K562 (cell line): Measurements from ENCODE around the gene DDAH2. TPM values are rescaled to one million over a fixed set of nuclear protein-coding genes. Genes with fewer than 3 reads are reported as not detected.
A peak's percentile ranks its signal among the peaks of the same experiment; 100 is the strongest.

Experiments
- BMI1 ChIP-seq: fragments of 150-350 bp; IDR thresholded peaks from 2 replicates; pipeline ENCODE4 v1.6.1; 2014; ENCODE audit warnings: low read length
- DIDO1 ChIP-seq: fragments of 450-650 bp; IDR thresholded peaks from 2 replicates; pipeline ENCODE4 v1.6.1; 2016; ENCODE audit warnings: low read depth, missing biosample characterization, missing genetic modification characterization
- E2F3 ChIP-seq: fragments of 250-450 bp; sonication (Bioruptor Pico); IDR thresholded peaks from 2 replicates; pipeline ENCODE4 v1.4.0; 2020; ENCODE audit warnings: mild to moderate bottlenecking
- MXI1 ChIP-seq: IDR thresholded peaks from 2 replicates; pipeline ENCODE4 v1.6.1; 2011; ENCODE audit warnings: low read depth, mild to moderate bottlenecking, improper control_type of control experiment, low read length
- NCOA2 ChIP-seq, 2 experiments: fragments of 450-650 bp; IDR thresholded peaks; 2 replicates each; pipeline ENCODE4 v1.6.1; 2018; ENCODE audit warnings: mild to moderate bottlenecking in 2 of 2, moderate library complexity in 1 of 2; ENCODE audit not compliant: partially characterized antibody in 2 of 2
- NFE2 ChIP-seq: IDR thresholded peaks from 2 replicates; pipeline ENCODE4 v1.6.1; 2014; ENCODE audit warnings: antibody characterized with exemption, low read depth
- PYGO2 ChIP-seq: fragments of 450-650 bp; IDR thresholded peaks from 2 replicates; pipeline ENCODE4 v1.6.1; 2016; ENCODE audit warnings: mild to moderate bottlenecking, missing genetic modification characterization, moderate library complexity, missing compliant biosample characterization
- SAFB ChIP-seq: fragments of 200-400 bp; formaldehyde crosslinking; IDR thresholded peaks from 2 replicates; pipeline ENCODE4 v1.6.1; 2017; ENCODE audit warnings: low read depth, low read length, borderline replicate concordance
- TCF7L2 ChIP-seq: fragments of 150-350 bp; IDR thresholded peaks from 2 replicates; pipeline ENCODE4 v1.6.1; 2016; ENCODE audit warnings: low read depth, mild to moderate bottlenecking, low read length, moderate library complexity
- TCFL5 ChIP-seq: fragments of 250-450 bp; sonication (Bioruptor Pico); conservative IDR thresholded peaks from 2 replicates; pipeline ENCODE4 v1.6.1; 2021; ENCODE audit warnings: mild to moderate bottlenecking, moderate library complexity, matching md5 sums
- TFAM ChIP-seq: fragments of 250-450 bp; sonication (Bioruptor Pico); conservative IDR thresholded peaks from 2 replicates; pipeline ENCODE4 v1.5.0; 2021; ENCODE audit warnings: mild to moderate bottlenecking, moderate library complexity
- TOE1 ChIP-seq, 2 experiments: fragments of 450-650 bp in 1 of 2; sonication (generic) in 1 of 2; formaldehyde crosslinking in 1 of 2; IDR thresholded peaks; 2 replicates each; pipeline versions ENCODE4 v1.7.1 to v1.8.0; 2016 to 2022; ENCODE audit warnings: borderline replicate concordance in 2 of 2, mild to moderate bottlenecking in 2 of 2, antibody characterized with exemption in 1 of 2, inconsistent platforms in 1 of 2, low read depth in 1 of 2, missing genetic modification reagents in 1 of 2, moderate library complexity in 1 of 2
- ZKSCAN8 ChIP-seq: fragments of 200-800 bp; sonication (Bioruptor generic); IDR thresholded peaks from 2 replicates; pipeline ENCODE4 v1.6.1; 2016; ENCODE audit warnings: missing genetic modification characterization, missing compliant biosample characterization
- ZNF253 ChIP-seq: fragments of 250-450 bp; sonication (Bioruptor Pico); conservative IDR thresholded peaks from 2 replicates; pipeline ENCODE4 v1.6.1; 2021; ENCODE audit warnings: mild to moderate bottlenecking
- ZNF644 ChIP-seq: fragments of 200-800 bp; sonication (Bioruptor generic); IDR thresholded peaks from 2 replicates; pipeline ENCODE4 v1.6.1; 2016; ENCODE audit warnings: low read depth, missing genetic modification characterization, missing compliant biosample characterization
- ZZZ3 ChIP-seq: fragments of 450-650 bp; IDR thresholded peaks from 2 replicates; pipeline ENCODE4 v1.6.1; 2016; ENCODE audit warnings: antibody characterized with exemption, mild to moderate bottlenecking, moderate library complexity
- polyA plus RNA-seq, 8 experiments: library from polyadenylated mRNA; depleted of rRNA in 4 of 8; stranded (reverse) in 5 of 8; unstranded in 3 of 8; fragments of >200 nt; fragmentation: Nextera tagmentation in 2 of 8; fragmentation: Illumina TruSeq in 1 of 8; extraction: Ambion mirVana in 2 of 8; extraction: Trizol in 1 of 8; gene quantifications; 2 replicates each; pipeline versions ENCODE4 v1.2.1 to v1.2.3, GENCODE V29; 2011 to 2014; ENCODE audit warnings: inconsistent platforms in 1 of 8, missing spikeins in 1 of 8
- total RNA-seq, 7 experiments: library from RNA; depleted of rRNA in 6 of 7; stranded (reverse); fragments of >200 nt in 6 of 7; fragmentation: Illumina TruSeq in 2 of 7; extraction: Trizol in 2 of 7; gene quantifications; 2 replicates each; pipeline versions ENCODE4 v1.2.1 to v1.2.3, GENCODE V29; 2011 to 2021; ENCODE audit warnings: low replicate concordance in 1 of 7
- TF ChIP-seq, protein P1 (sequence below): IDR thresholded peaks from 3 replicates; pipeline ENCODE4 v1.6.1; 2011; ENCODE audit warnings: borderline replicate concordance, mild to moderate bottlenecking; ENCODE audit not compliant: insufficient read length, insufficient read depth
- TF ChIP-seq, protein P2 (sequence below), 2 experiments: fragments of 450-650 bp in 1 of 2; sonication (generic) in 1 of 2; formaldehyde crosslinking; conservative IDR thresholded peaks; 2 replicates each; pipeline versions ENCODE4 v1.4.0 to v1.8.1; 2020 to 2022; ENCODE audit warnings: mild to moderate bottlenecking in 1 of 2, missing genetic modification reagents in 1 of 2
- TF ChIP-seq, protein P3 (sequence below): fragments of 450-650 bp; formaldehyde crosslinking; conservative IDR thresholded peaks from 2 replicates; pipeline ENCODE4 v1.4.0; 2022; ENCODE audit warnings: mild to moderate bottlenecking, missing genetic modification characterization
- TF ChIP-seq, protein P4 (sequence below), 2 experiments: fragments of 450-650 bp in 1 of 2; IDR thresholded peaks; 2 replicates each; pipeline ENCODE4 v1.6.1; 2011 to 2017; ENCODE audit warnings: low read depth in 2 of 2, antibody characterized with exemption in 1 of 2, borderline replicate concordance in 1 of 2, low read length in 1 of 2, mild to moderate bottlenecking in 1 of 2, mixed read lengths in 1 of 2; ENCODE audit not compliant: control insufficient read depth in 1 of 2

DDAH2 gene
- total and polyA plus RNA-seq, 9 of the 15 experiments (the other 6 are each of a cell fraction or from before 2014, with no cell fraction given): 1.8 to 45.4 (median 21.4) TPM

DNA sequence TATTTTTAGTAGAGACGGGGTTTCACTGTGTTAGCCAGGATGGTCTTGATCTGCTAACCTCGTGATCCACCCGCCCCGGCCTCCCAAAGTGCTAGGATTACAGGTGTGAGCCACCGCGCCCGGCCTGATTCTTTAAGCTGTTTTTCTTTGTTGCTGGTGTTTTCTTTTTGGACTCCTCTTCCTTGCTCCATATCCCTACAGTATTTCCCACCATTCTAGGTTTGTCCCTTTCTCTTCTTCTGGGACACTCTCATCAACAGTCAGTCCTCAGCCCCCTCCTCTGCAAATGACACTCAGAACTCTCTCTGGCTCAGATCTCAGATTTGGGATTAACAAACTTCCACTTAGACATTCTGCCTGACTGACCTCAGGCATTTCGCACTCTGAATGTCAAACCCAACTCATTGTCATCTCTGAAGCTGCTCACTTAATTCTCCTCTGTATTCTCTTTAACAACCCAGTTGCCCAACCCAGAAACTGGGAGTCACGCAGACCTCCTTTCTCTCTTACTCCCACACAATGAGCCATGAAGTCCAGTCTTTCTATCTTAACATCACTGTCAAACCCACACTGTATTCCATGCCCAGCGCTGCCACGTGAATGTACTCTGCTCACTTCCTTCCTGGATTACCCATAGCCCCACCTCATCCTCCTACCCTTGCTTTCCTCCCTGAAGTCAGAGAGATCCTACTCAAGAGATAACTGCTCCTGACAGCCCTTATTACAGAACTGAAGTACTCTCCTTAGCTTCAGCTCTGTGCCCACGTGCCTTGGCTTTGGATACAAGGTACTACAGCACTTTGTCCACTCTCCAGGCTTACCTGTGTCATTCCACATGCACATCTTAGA is 3.4 kb downstream of the DDAH2 start (continued):
- TF ChIP-seq, protein P1, sequence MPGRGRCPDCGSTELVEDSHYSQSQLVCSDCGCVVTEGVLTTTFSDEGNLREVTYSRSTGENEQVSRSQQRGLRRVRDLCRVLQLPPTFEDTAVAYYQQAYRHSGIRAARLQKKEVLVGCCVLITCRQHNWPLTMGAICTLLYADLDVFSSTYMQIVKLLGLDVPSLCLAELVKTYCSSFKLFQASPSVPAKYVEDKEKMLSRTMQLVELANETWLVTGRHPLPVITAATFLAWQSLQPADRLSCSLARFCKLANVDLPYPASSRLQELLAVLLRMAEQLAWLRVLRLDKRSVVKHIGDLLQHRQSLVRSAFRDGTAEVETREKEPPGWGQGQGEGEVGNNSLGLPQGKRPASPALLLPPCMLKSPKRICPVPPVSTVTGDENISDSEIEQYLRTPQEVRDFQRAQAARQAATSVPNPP: no peak
- TF ChIP-seq MXI1 (no peak), TCFL5 (CRISPR knock-in tag) (peak; percentile 72; the same call in 1 of the 2 replicates), SAFB (no peak), TFAM (CRISPR knock-in tag) (no peak), NFE2 (no peak), ZNF644 (no peak; the same call in 1 of the 2 replicates), TOE1 (IDR thresholded peaks at IDR 0.05; ENCODE audit: borderline replicate concordance) (no peak), TOE1 (CRISPR knock-in tag; IDR thresholded peaks at IDR 0.05; ENCODE audit: borderline replicate concordance, low read depth) (no peak), BMI1 (no peak), ZNF253 (CRISPR knock-in tag) (0 out of 2 replicates have a peak, but pooled peaks have one; percentile 33), PYGO2 (tag) (no peak), ZZZ3 (no peak), E2F3 (CRISPR knock-in tag) (peak; percentile 74; the same call in 1 of the 2 replicates), NCOA2 (IDR thresholded peaks at IDR 0.05; ENCODE audit: partially characterized antibody in 2 of 2) (no peak), ZKSCAN8 (no peak), DIDO1 (tag) (no peak), TCF7L2 (no peak)
- TF ChIP-seq, protein P2, sequence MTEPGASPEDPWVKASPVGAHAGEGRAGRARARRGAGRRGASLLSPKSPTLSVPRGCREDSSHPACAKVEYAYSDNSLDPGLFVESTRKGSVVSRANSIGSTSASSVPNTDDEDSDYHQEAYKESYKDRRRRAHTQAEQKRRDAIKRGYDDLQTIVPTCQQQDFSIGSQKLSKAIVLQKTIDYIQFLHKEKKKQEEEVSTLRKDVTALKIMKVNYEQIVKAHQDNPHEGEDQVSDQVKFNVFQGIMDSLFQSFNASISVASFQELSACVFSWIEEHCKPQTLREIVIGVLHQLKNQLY (CRISPR knock-in tag; conservative IDR thresholded peaks at IDR 0.05): 0 out of 4 replicates have a peak, but pooled peaks of 1 of the 2 experiments have one; percentile 83
- TF ChIP-seq, protein P3, sequence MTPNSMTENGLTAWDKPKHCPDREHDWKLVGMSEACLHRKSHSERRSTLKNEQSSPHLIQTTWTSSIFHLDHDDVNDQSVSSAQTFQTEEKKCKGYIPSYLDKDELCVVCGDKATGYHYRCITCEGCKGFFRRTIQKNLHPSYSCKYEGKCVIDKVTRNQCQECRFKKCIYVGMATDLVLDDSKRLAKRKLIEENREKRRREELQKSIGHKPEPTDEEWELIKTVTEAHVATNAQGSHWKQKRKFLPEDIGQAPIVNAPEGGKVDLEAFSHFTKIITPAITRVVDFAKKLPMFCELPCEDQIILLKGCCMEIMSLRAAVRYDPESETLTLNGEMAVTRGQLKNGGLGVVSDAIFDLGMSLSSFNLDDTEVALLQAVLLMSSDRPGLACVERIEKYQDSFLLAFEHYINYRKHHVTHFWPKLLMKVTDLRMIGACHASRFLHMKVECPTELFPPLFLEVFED (CRISPR knock-in tag): peak; percentile 96
- TF ChIP-seq, protein P4, sequence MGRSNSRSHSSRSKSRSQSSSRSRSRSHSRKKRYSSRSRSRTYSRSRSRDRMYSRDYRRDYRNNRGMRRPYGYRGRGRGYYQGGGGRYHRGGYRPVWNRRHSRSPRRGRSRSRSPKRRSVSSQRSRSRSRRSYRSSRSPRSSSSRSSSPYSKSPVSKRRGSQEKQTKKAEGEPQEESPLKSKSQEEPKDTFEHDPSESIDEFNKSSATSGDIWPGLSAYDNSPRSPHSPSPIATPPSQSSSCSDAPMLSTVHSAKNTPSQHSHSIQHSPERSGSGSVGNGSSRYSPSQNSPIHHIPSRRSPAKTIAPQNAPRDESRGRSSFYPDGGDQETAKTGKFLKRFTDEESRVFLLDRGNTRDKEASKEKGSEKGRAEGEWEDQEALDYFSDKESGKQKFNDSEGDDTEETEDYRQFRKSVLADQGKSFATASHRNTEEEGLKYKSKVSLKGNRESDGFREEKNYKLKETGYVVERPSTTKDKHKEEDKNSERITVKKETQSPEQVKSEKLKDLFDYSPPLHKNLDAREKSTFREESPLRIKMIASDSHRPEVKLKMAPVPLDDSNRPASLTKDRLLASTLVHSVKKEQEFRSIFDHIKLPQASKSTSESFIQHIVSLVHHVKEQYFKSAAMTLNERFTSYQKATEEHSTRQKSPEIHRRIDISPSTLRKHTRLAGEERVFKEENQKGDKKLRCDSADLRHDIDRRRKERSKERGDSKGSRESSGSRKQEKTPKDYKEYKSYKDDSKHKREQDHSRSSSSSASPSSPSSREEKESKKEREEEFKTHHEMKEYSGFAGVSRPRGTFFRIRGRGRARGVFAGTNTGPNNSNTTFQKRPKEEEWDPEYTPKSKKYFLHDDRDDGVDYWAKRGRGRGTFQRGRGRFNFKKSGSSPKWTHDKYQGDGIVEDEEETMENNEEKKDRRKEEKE (IDR thresholded peaks at IDR 0.05; ENCODE audit: borderline replicate concordance in 1 of 2, control insufficient read depth in 1 of 2, low read depth in 2 of 2, low read length in 1 of 2): no peak
